HCT116 (cell line): Measurements from ENCODE around the gene PPIP5K2.

Experiments used
- ATF3 ChIP-seq: IDR thresholded peaks from 2 replicates; pipeline ENCODE4 v1.6.1; 2012
- CEBPB ChIP-seq: IDR thresholded peaks from 2 replicates; pipeline ENCODE4 v1.6.1; 2012; ENCODE audit warnings: low read depth
- CTCF ChIP-seq, 3 experiments: fragments of 200-600 bp in 1 of 3; sonication (generic) in 1 of 3; IDR thresholded peaks in 2 of 3; conservative IDR thresholded peaks in 1 of 3; 2 replicates each; pipeline ENCODE4 v1.5.1; 2012 to 2017; ENCODE audit warnings: low read depth in 2 of 3, low read length in 2 of 3, antibody characterized with exemption in 1 of 3, borderline replicate concordance in 1 of 3, control low read depth in 1 of 3, mild to moderate bottlenecking in 1 of 3, mixed read lengths in 1 of 3, mixed run types in 1 of 3, moderate library complexity in 1 of 3; ENCODE audit not compliant: insufficient read depth in 1 of 3
- EGR1 ChIP-seq: IDR thresholded peaks from 2 replicates; pipeline ENCODE4 v1.6.1; 2012; ENCODE audit warnings: low read depth
- EZH2phosphoT487 ChIP-seq: fragments of 200-600 bp; IDR thresholded peaks from 2 replicates; pipeline ENCODE4 v1.6.1; 2018; ENCODE audit warnings: antibody characterized with exemption, borderline replicate concordance
- MAX ChIP-seq: IDR thresholded peaks from 2 replicates; pipeline ENCODE4 v1.6.1; 2012
- POLR2A ChIP-seq: IDR thresholded peaks from 2 replicates; pipeline ENCODE4 v1.7.0; 2011; ENCODE audit warnings: borderline replicate concordance; ENCODE audit not compliant: insufficient read depth, insufficient read length; ENCODE audit errors: extremely low read depth
- POLR2AphosphoS5 ChIP-seq: IDR thresholded peaks from 2 replicates; pipeline ENCODE4 v1.6.1; 2011; ENCODE audit warnings: mild to moderate bottlenecking, low read depth, low read length, moderate library complexity
- REST ChIP-seq: IDR thresholded peaks from 2 replicates; pipeline ENCODE4 v1.6.1; 2012; ENCODE audit warnings: low read depth
- SP1 ChIP-seq: IDR thresholded peaks from 2 replicates; pipeline ENCODE4 v1.6.1; 2012; ENCODE audit warnings: low read depth
- YY1 ChIP-seq: IDR thresholded peaks from 2 replicates; pipeline ENCODE4 v1.6.1; 2011; ENCODE audit warnings: low read length, low read depth, moderate library complexity, mild to moderate bottlenecking; ENCODE audit not compliant: insufficient replicate concordance; ENCODE audit errors: extremely low read depth
- ZBTB33 ChIP-seq: IDR thresholded peaks from 2 replicates; pipeline ENCODE4 v1.6.1; 2011; ENCODE audit warnings: mild to moderate bottlenecking, low read length, moderate library complexity; ENCODE audit not compliant: insufficient replicate concordance; ENCODE audit errors: extremely low read depth
- ZFX ChIP-seq: fragments of 450-650 bp; IDR thresholded peaks from 2 replicates; pipeline ENCODE4 v1.6.1; 2017
- ZNF274 ChIP-seq: fragments of 200-500 bp; sonication (Bioruptor generic); IDR thresholded peaks from 2 replicates; pipeline ENCODE4 v1.6.1; 2014; ENCODE audit warnings: mild to moderate bottlenecking, low read depth, low read length, inconsistent platforms

- TF ChIP-seq CTCF (IDR thresholded peaks at IDR 0.05 in 2 of 3, conservative IDR thresholded peaks at IDR 0.05 in 1 of 3; ENCODE audit: borderline replicate concordance in 1 of 3, insufficient read depth in 1 of 3, low read depth in 2 of 3, low read length in 2 of 3) (no peak), POLR2AphosphoS5 (no peak), CEBPB (no peak), EGR1 (no peak), POLR2A (no peak), EZH2phosphoT487 (no peak), SP1 (no peak), REST (no peak), YY1 (no peak), MAX (no peak), ATF3 (no peak), ZFX (no peak), ZNF274 (no peak), ZBTB33 (no peak)
Observed at GRCh38 chr5:103148213-103148612, 28.1 kb downstream of the PPIP5K2 start.
